IMR-90 (cell line): ENCODE results near the gene SLC25A12. TPM values are rescaled to one million over a fixed set of nuclear protein-coding genes. Genes with fewer than 3 reads are reported as not detected.

Experiments
- ATAC-seq: fragments of 200-7000 bp; cut with Tn5 transposase; 2 replicates; pipeline ENCODE4 v1.9.1; 2020; ENCODE audit warnings: low read depth, mild to moderate bottlenecking, moderate library complexity
- BruUV-seq: library from RNA; stranded (reverse); fragments of 400-500 nt; replicated peaks from 2 replicates; lab custom pipeline; 2021; lab: Mats Ljungman, UMichigan
- CTCF ChIA-PET: fragments of 300-600 bp; formaldehyde crosslinking; extraction: SDS; loops from one replicate; lab custom pipeline; 2021; ENCODE audit warnings: antibody characterized with exemption; lab: Yijun Ruan, JAX
- POLR2A ChIA-PET: fragments of 300-600 bp; sonication (Branson Sonifier 250); formaldehyde crosslinking; loops from one replicate; lab custom pipeline; 2022; ENCODE audit warnings: antibody characterized with exemption; ENCODE audit not compliant: unreplicated experiment; lab: Charles Lee
- DNase-seq: peaks from one replicate; pipeline ENCODE4 v3.0.0; 2013
- H2AFZ ChIP-seq: replicated peaks from 2 replicates; pipeline ENCODE3; 2013; ENCODE audit warnings: low read length, mild to moderate bottlenecking; ENCODE audit not compliant: poor library complexity
- H2AK5ac ChIP-seq: 2 replicates; pipeline ENCODE4 v1.6.1; 2013; ENCODE audit warnings: low read depth, low read length, inconsistent platforms
- H2AK9ac ChIP-seq: replicated peaks from 2 replicates; pipeline ENCODE3; 2013; ENCODE audit warnings: mild to moderate bottlenecking, low read depth, low read length, moderate library complexity; ENCODE audit not compliant: poor library complexity
- H2BK120ac ChIP-seq: 2 replicates; pipeline ENCODE4 v1.6.1; 2013; ENCODE audit warnings: low read depth, low read length, inconsistent platforms
- H2BK15ac ChIP-seq: 3 replicates; pipeline ENCODE4 v1.6.1; 2013; ENCODE audit warnings: low read depth, low read length, inconsistent platforms
- H2BK20ac ChIP-seq: 2 replicates; pipeline ENCODE4 v1.6.1; 2013; ENCODE audit warnings: low read depth, mild to moderate bottlenecking, inconsistent platforms, low read length, moderate library complexity
- H2BK5ac ChIP-seq: 2 replicates; pipeline ENCODE4 v1.6.1; 2013; ENCODE audit warnings: mild to moderate bottlenecking, low read depth, low read length, inconsistent platforms; ENCODE audit not compliant: poor library complexity, severe bottlenecking
- H3K14ac ChIP-seq: replicated peaks from 2 replicates; pipeline ENCODE4 v1.6.1; 2013; ENCODE audit warnings: low read depth, low read length, inconsistent platforms
- H3K18ac ChIP-seq: 2 replicates; pipeline ENCODE4 v1.6.1; 2013; ENCODE audit warnings: low read depth, low read length, control low read depth
- H3K23ac ChIP-seq: 2 replicates; pipeline ENCODE4 v1.6.1; 2013; ENCODE audit warnings: low read depth, low read length, inconsistent platforms
- H3K27ac ChIP-seq: 2 replicates; pipeline ENCODE4 v1.5.1; 2013; ENCODE audit warnings: mild to moderate bottlenecking, control low read depth, low read length; ENCODE audit not compliant: insufficient read depth
- H3K27me3 ChIP-seq: 2 replicates; pipeline ENCODE4 v1.6.1; 2013; ENCODE audit warnings: low read length; ENCODE audit not compliant: control insufficient read depth, insufficient read depth
- H3K36me3 ChIP-seq: 2 replicates; pipeline ENCODE4 v1.6.1; 2013; ENCODE audit warnings: low read length, mixed read lengths; ENCODE audit not compliant: control insufficient read depth, insufficient read depth
- H3K4ac ChIP-seq: 2 replicates; pipeline ENCODE4 v1.6.1; 2013; ENCODE audit warnings: low read depth, low read length, inconsistent platforms
- H3K4me1 ChIP-seq: 2 replicates; pipeline ENCODE4 v1.6.1; 2013; ENCODE audit warnings: low read length, mixed read lengths; ENCODE audit not compliant: control insufficient read depth, insufficient read depth
- H3K4me2 ChIP-seq: 2 replicates; pipeline ENCODE4 v1.6.1; 2013; ENCODE audit warnings: low read depth, mild to moderate bottlenecking, control low read depth, low read length, moderate library complexity
- H3K4me3 ChIP-seq: 2 replicates; pipeline ENCODE4 v1.5.1; 2013; ENCODE audit warnings: low read depth, mild to moderate bottlenecking, control low read depth, low read length, moderate library complexity; ENCODE audit not compliant: insufficient read depth
- H3K56ac ChIP-seq: 2 replicates; pipeline ENCODE4 v1.6.1; 2013; ENCODE audit warnings: low read length, inconsistent platforms; ENCODE audit not compliant: insufficient read depth; ENCODE audit errors: extremely low read depth
- H3K79me1 ChIP-seq, 2 experiments: 2 replicates each; pipeline ENCODE4 v1.6.1; 2013; ENCODE audit warnings: low read length in 2 of 2, inconsistent platforms in 1 of 2, low read depth in 1 of 2
- H3K9ac ChIP-seq: 2 replicates; pipeline ENCODE4 v1.6.1; 2013; ENCODE audit warnings: low read depth, low read length, control low read depth
- H3K9me1 ChIP-seq: 2 replicates; pipeline ENCODE4 v1.6.1; 2013; ENCODE audit warnings: low read length, inconsistent platforms; ENCODE audit not compliant: insufficient read depth
- H3K9me3 ChIP-seq: 2 replicates; pipeline ENCODE4 v1.6.1; 2013; ENCODE audit warnings: low read length; ENCODE audit not compliant: control insufficient read depth, insufficient read depth
- H4K20me1 ChIP-seq: 2 replicates; pipeline ENCODE4 v1.6.1; 2013; ENCODE audit warnings: low read length, inconsistent platforms; ENCODE audit not compliant: insufficient read depth
- H4K5ac ChIP-seq: 2 replicates; pipeline ENCODE4 v1.6.1; 2013; ENCODE audit warnings: mild to moderate bottlenecking, low read depth, low read length, control low read depth
- H4K8ac ChIP-seq, 2 experiments: 2 replicates each; pipeline ENCODE4 v1.6.1; 2013; ENCODE audit warnings: low read depth in 2 of 2, low read length in 2 of 2, control low read depth in 1 of 2, inconsistent platforms in 1 of 2
- H4K91ac ChIP-seq: 2 replicates; pipeline ENCODE4 v1.6.1; 2013; ENCODE audit warnings: low read depth, low read length, inconsistent platforms; ENCODE audit not compliant: insufficient read depth
- ELK1 ChIP-seq: fragments of 150-350 bp; IDR thresholded peaks from 2 replicates; pipeline ENCODE4 v1.6.1; 2016; ENCODE audit warnings: low read depth, mild to moderate bottlenecking, low read length, moderate library complexity, borderline replicate concordance
- MAZ ChIP-seq: IDR thresholded peaks from 2 replicates; pipeline ENCODE4 v1.6.1; 2012; ENCODE audit warnings: low read depth, mild to moderate bottlenecking, low read length, improper control_type of control experiment, moderate library complexity, borderline replicate concordance
- POLR2A ChIP-seq: IDR thresholded peaks from 2 replicates; pipeline ENCODE4 v1.6.1; 2012; ENCODE audit warnings: mild to moderate bottlenecking, low read depth, low read length
- RAD21 ChIP-seq: IDR thresholded peaks from 2 replicates; pipeline ENCODE4 v1.6.1; 2012; ENCODE audit warnings: low read length, improper control_type of control experiment
- WGBS, 2 experiments: methylation state at CpG; one replicate each; pipeline versions ENCODE4 v1.1.5 to v1.1.7; 2013; ENCODE audit warnings: missing lambda C conversion rate in 2 of 2; ENCODE audit not compliant: insufficient read length in 1 of 2; ENCODE audit errors: extremely low coverage in 2 of 2; 5-methylcytosine and 5-hydroxymethylcytosine counted together
- dilution Hi-C: fragments of 300-500 bp; cut with HindIII; formaldehyde crosslinking; loops from one replicate; pipeline ENCODE4 v1.14.3; 2018; ENCODE audit warnings: low sequenced_read_pairs; ENCODE audit not compliant: unreplicated experiment
- in situ Hi-C: fragments of 300-500 bp; cut with MboI; formaldehyde crosslinking; loops from 3 replicates; pipeline ENCODE4 v1.14.3; 2019; ENCODE audit warnings: low sequenced_read_pairs, inconsistent platforms, mixed read lengths
- intact Hi-C: fragments of 100-400 bp; cut with micrococcal nuclease; formaldehyde crosslinking; loops from 2 replicates; pipeline ENCODE4 v1.10.0; 2022
- polyA plus RNA-seq, 3 experiments: library from polyadenylated mRNA; depleted of rRNA; stranded (reverse); fragments of >200 nt; gene quantifications; 2 replicates each; pipeline ENCODE4 v1.2.3, GENCODE V29; 2012; ENCODE audit warnings: low replicate concordance in 1 of 3
- total RNA-seq: library from RNA; depleted of rRNA; stranded (reverse); fragments of >200 nt; gene quantifications from 2 replicates; pipeline ENCODE4 v1.2.3, GENCODE V29; 2012

SLC25A12 gene
- total and polyA plus RNA-seq, 2 of the 4 experiments (the other 2 are of a cell fraction), result 16.3 to 17.6 TPM

DNA sequence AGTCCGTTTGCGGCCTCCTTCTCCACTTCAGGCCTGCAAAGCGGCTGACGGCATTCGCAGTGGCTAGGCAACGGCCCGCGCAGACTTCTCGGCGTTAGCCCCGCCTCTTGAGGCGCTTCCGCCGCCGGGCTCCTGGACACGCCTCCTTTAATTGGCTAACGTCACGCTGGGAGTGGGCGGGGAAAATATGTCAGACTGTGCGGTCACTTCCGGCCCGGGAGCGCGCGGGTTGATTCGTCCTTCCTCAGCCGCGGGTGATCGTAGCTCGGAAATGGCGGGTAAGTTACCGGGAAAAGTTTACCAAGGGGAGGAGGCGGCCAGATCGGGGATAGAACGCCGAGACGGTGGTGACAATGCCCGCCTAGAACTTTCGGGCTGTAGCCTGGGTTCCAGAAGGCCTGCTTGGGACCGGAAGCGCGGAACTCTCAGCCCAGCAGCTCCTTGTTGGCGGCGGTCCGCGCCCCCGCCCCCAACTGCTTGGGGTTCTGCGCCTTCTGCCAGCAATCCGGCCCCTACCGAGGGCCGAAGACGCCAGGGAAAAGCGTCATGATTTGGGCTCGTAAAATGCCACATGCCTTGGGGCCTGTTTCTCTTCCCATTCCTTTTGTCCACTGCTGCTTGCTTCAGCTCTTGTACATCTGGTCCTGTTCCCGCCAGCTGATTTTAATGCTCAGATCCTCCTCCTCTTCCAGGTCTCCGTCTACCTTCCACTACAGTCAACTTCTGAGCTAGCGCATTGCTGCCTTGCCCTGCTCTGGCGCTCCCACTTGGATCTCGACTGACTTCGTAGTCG is 28.4 kb upstream of the SLC25A12 start, which contains the start of gene HAT1:
HAT1 (plus strand) TSS at position 232 of the 793 bp plus-strand sequence; CDS start at position 272, 40 bp downstream.
- Histone ChIP-seq H4K91ac (peak within 1 kb of the TSS; percentile 69), H4K5ac (peak within 1 kb of the TSS; percentile 72), H2BK5ac (peak within 1 kb of the TSS; percentile 47), H2BK120ac (peak within 1 kb of the TSS; percentile 13; the same call in 1 of the 2 replicates), H3K36me3 (peaks cover 2% of the 10 kb centered on the region; the same call in 1 of the 2 replicates), H2BK15ac (no peak within 1 kb of the TSS), H3K4ac (peak within 1 kb of the TSS; percentile 84), H2AFZ (peak within 1 kb of the TSS; percentile 90), H2AK5ac (peak within 1 kb of the TSS; percentile 69), H2AK9ac (peak within 1 kb of the TSS; percentile 18), H3K23ac (peak within 1 kb of the TSS; percentile 91), H3K27me3 (no peaks in the 10 kb centered on the region), H3K4me2 (peak within 1 kb of the TSS; percentile 99), H3K9ac (peak within 1 kb of the TSS; percentile 88), H3K27ac (peak within 1 kb of the TSS; percentile 65), H3K9me3 (no peaks in the 10 kb centered on the region), H3K79me1 (peaks cover 6 to 19% of the 10 kb centered on the region in 2 experiments; a peak in 3 of 4 replicates), H2BK20ac (no peak within 1 kb of the TSS), H3K18ac (peak within 1 kb of the TSS; percentile 4), H3K14ac (peak within 1 kb of the TSS; percentile 95), H3K56ac (peak within 1 kb of the TSS; percentile 82), H3K4me3 (peak within 1 kb of the TSS; percentile 71), H4K20me1 (no peaks in the 10 kb centered on the region), H4K8ac (peak within 1 kb of the TSS; percentile 77 to 98), H3K4me1 (no peaks in the 10 kb centered on the region), H3K9me1 (no peaks in the 10 kb centered on the region)
- POLR2A ChIA-PET, result interaction anchor here (0.6 kb wide), 1 partner anchor 127 kb away, joined by 4 read pairs; no protein-coding TSS in a partner anchor
- BruUV-seq, result TSS peak; percentile 59
- TF ChIP-seq POLR2A (peak; percentile 74), ELK1 (0 out of 2 replicates have a peak, but pooled peaks have one; percentile 27), RAD21 (no peak), MAZ (peak; percentile 13; the same call in 1 of the 2 replicates)
- peak; percentile 98 for DNase-seq
- CTCF ChIA-PET, result interaction anchor here (0.7 to 1.5 kb wide), 2 partner anchors 14 to 18 kb away, joined by 3 read pairs; no protein-coding TSS in a partner anchor
- peak; percentile 98 for ATAC-seq
- in situ Hi-C loops, result no loop called here
- 1% methylated on average over 32 of the region's 61 CpGs; no CpG with 5 or more reads in 1 of the 2 experiments for WGBS, 2 experiments
- dilution Hi-C loops, result no loop called here
- intact Hi-C loops, result loop anchor here (2.0 to 5.0 kb wide), 3 partner anchors 110 to 180 kb away; partner anchors contain the start of gene DLX2
